GM23338 (cell line): ENCODE data around the gene GNMT. TPM values are rescaled to one million over a fixed set of nuclear protein-coding genes. Genes with fewer than 3 reads are reported as not detected.

Experiments
- CREB1 ChIP-seq: fragments of 250-450 bp; sonication (Bioruptor Pico); IDR thresholded peaks from 2 replicates; pipeline ENCODE4 v1.5.0; 2020; ENCODE audit warnings: low read depth, mild to moderate bottlenecking, moderate library complexity
- EZH2 ChIP-seq: fragments of 200-600 bp; sonication (generic); IDR thresholded peaks from one replicate; pipeline ENCODE4 v1.8.0; 2017; ENCODE audit warnings: antibody characterized with exemption, mild to moderate bottlenecking, low read depth; ENCODE audit not compliant: unreplicated experiment
- EZH2phosphoT487 ChIP-seq: fragments of 200-600 bp; sonication (generic); IDR thresholded peaks from one replicate; pipeline ENCODE4 v1.8.1; 2018; ENCODE audit warnings: antibody characterized with exemption; ENCODE audit not compliant: unreplicated experiment
- JUNB ChIP-seq: IDR thresholded peaks from one replicate; pipeline ENCODE4 v1.6.1; 2016; ENCODE audit warnings: antibody characterized with exemption; ENCODE audit not compliant: unreplicated experiment
- ZNF114 ChIP-seq: fragments of 250-450 bp; sonication (Bioruptor Pico); IDR thresholded peaks from 2 replicates; pipeline ENCODE4 v1.5.0; 2020; ENCODE audit warnings: mild to moderate bottlenecking, moderate library complexity
- ZNF331 ChIP-seq: fragments of 250-450 bp; sonication (Bioruptor Pico); IDR thresholded peaks from 2 replicates; pipeline ENCODE4 v1.5.0; 2020; ENCODE audit warnings: low read depth, mild to moderate bottlenecking, moderate library complexity
- polyA plus RNA-seq: library from polyadenylated mRNA; unstranded; fragments of >200 nt; fragmentation: Nextera tagmentation; extraction: Ambion mirVana; gene quantifications from 2 replicates; pipeline ENCODE4 v1.2.1, GENCODE V29; 2016
- total RNA-seq: library from RNA; depleted of rRNA; stranded (reverse); fragments of >200 nt; shearing (Covaris generic); gene quantifications from 2 replicates; pipeline ENCODE4 v1.2.3, GENCODE V29; 2014
- TF ChIP-seq, protein P1 (sequence below): fragments of 250-450 bp; sonication (Bioruptor Pico); IDR thresholded peaks from 2 replicates; pipeline ENCODE4 v1.5.0; 2020; ENCODE audit warnings: mild to moderate bottlenecking, moderate library complexity
- TF ChIP-seq, protein P2 (sequence below), 2 experiments: fragments of 200-600 bp in 1 of 2; sonication (generic) in 1 of 2; conservative IDR thresholded peaks; 2 replicates each; pipeline versions ENCODE4 v1.5.1 to v1.6.1; 2016 to 2017; ENCODE audit warnings: antibody characterized with exemption in 2 of 2, low read depth in 2 of 2, mild to moderate bottlenecking in 2 of 2, moderate library complexity in 1 of 2
- TF ChIP-seq, protein P3 (sequence below): IDR thresholded peaks from one replicate; pipeline ENCODE4 v1.6.1; 2018; ENCODE audit warnings: antibody characterized with exemption; ENCODE audit not compliant: unreplicated experiment

Gene GNMT
- total and polyA plus RNA-seq, 2 experiments from 2014 or later, result 0.52 TPM; not detected in 1

DNA sequence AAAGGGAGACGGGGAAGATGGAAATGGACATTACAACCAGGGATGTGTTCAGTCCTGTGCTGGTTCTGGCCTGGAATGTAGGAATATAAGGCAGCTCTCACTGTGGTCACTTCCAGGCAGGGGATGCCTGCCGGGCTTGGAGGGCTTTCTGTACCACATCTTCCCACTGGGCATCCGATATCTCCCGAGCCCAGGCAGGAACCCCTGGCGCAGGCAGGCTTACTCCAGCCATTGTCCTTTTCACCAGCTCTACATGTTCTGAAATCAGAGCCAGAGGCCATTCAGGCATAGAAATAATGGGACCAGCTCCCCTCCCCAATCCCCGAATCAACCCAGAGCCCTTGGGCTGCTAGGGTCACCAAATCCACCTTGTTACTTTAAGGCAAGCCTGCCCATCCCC is 51.8 kb downstream of the GNMT start (continued):
- TF ChIP-seq, protein P1, sequence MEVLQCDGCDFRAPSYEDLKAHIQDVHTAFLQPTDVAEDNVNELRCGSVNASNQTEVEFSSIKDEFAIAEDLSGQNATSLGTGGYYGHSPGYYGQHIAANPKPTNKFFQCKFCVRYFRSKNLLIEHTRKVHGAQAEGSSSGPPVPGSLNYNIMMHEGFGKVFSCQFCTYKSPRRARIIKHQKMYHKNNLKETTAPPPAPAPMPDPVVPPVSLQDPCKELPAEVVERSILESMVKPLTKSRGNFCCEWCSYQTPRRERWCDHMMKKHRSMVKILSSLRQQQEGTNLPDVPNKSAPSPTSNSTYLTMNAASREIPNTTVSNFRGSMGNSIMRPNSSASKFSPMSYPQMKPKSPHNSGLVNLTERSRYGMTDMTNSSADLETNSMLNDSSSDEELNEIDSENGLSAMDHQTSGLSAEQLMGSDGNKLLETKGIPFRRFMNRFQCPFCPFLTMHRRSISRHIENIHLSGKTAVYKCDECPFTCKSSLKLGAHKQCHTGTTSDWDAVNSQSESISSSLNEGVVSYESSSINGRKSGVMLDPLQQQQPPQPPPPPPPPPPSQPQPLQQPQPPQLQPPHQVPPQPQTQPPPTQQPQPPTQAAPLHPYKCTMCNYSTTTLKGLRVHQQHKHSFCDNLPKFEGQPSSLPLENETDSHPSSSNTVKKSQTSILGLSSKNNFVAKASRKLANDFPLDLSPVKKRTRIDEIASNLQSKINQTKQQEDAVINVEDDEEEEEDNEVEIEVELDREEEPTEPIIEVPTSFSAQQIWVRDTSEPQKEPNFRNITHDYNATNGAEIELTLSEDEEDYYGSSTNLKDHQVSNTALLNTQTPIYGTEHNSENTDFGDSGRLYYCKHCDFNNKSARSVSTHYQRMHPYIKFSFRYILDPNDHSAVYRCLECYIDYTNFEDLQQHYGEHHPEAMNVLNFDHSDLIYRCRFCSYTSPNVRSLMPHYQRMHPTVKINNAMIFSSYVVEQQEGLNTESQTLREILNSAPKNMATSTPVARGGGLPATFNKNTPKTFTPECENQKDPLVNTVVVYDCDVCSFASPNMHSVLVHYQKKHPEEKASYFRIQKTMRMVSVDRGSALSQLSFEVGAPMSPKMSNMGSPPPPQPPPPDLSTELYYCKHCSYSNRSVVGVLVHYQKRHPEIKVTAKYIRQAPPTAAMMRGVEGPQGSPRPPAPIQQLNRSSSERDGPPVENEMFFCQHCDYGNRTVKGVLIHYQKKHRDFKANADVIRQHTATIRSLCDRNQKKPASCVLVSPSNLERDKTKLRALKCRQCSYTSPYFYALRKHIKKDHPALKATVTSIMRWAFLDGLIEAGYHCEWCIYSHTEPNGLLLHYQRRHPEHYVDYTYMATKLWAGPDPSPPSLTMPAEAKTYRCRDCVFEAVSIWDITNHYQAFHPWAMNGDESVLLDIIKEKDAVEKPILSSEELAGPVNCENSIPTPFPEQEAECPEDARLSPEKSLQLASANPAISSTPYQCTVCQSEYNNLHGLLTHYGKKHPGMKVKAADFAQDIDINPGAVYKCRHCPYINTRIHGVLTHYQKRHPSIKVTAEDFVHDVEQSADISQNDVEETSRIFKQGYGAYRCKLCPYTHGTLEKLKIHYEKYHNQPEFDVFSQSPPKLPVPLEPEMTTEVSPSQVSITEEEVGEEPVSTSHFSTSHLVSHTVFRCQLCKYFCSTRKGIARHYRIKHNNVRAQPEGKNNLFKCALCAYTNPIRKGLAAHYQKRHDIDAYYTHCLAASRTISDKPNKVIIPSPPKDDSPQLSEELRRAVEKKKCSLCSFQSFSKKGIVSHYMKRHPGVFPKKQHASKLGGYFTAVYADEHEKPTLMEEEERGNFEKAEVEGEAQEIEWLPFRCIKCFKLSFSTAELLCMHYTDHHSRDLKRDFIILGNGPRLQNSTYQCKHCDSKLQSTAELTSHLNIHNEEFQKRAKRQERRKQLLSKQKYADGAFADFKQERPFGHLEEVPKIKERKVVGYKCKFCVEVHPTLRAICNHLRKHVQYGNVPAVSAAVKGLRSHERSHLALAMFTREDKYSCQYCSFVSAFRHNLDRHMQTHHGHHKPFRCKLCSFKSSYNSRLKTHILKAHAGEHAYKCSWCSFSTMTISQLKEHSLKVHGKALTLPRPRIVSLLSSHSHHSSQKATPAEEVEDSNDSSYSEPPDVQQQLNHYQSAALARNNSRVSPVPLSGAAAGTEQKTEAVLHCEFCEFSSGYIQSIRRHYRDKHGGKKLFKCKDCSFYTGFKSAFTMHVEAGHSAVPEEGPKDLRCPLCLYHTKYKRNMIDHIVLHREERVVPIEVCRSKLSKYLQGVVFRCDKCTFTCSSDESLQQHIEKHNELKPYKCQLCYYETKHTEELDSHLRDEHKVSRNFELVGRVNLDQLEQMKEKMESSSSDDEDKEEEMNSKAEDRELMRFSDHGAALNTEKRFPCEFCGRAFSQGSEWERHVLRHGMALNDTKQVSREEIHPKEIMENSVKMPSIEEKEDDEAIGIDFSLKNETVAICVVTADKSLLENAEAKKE (CRISPR knock-in tag), result no peak
- TF ChIP-seq EZH2 (no peak), JUNB (no peak), CREB1 (CRISPR knock-in tag) (no peak), ZNF114 (CRISPR knock-in tag) (no peak), ZNF331 (CRISPR knock-in tag) (no peak), EZH2phosphoT487 (no peak)
- TF ChIP-seq, protein P2, sequence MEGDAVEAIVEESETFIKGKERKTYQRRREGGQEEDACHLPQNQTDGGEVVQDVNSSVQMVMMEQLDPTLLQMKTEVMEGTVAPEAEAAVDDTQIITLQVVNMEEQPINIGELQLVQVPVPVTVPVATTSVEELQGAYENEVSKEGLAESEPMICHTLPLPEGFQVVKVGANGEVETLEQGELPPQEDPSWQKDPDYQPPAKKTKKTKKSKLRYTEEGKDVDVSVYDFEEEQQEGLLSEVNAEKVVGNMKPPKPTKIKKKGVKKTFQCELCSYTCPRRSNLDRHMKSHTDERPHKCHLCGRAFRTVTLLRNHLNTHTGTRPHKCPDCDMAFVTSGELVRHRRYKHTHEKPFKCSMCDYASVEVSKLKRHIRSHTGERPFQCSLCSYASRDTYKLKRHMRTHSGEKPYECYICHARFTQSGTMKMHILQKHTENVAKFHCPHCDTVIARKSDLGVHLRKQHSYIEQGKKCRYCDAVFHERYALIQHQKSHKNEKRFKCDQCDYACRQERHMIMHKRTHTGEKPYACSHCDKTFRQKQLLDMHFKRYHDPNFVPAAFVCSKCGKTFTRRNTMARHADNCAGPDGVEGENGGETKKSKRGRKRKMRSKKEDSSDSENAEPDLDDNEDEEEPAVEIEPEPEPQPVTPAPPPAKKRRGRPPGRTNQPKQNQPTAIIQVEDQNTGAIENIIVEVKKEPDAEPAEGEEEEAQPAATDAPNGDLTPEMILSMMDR (conservative IDR thresholded peaks at IDR 0.05; ENCODE audit: low read depth in 2 of 2), result no peak
- TF ChIP-seq, protein P3, sequence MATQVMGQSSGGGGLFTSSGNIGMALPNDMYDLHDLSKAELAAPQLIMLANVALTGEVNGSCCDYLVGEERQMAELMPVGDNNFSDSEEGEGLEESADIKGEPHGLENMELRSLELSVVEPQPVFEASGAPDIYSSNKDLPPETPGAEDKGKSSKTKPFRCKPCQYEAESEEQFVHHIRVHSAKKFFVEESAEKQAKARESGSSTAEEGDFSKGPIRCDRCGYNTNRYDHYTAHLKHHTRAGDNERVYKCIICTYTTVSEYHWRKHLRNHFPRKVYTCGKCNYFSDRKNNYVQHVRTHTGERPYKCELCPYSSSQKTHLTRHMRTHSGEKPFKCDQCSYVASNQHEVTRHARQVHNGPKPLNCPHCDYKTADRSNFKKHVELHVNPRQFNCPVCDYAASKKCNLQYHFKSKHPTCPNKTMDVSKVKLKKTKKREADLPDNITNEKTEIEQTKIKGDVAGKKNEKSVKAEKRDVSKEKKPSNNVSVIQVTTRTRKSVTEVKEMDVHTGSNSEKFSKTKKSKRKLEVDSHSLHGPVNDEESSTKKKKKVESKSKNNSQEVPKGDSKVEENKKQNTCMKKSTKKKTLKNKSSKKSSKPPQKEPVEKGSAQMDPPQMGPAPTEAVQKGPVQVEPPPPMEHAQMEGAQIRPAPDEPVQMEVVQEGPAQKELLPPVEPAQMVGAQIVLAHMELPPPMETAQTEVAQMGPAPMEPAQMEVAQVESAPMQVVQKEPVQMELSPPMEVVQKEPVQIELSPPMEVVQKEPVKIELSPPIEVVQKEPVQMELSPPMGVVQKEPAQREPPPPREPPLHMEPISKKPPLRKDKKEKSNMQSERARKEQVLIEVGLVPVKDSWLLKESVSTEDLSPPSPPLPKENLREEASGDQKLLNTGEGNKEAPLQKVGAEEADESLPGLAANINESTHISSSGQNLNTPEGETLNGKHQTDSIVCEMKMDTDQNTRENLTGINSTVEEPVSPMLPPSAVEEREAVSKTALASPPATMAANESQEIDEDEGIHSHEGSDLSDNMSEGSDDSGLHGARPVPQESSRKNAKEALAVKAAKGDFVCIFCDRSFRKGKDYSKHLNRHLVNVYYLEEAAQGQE, result no peak
